ENCODE measurements around the gene CNN2.
A peak's percentile ranks its signal among the peaks of the same experiment; 100 is the strongest.
"Not testable (repeated sequence)": the region's sequence is repeated elsewhere in the genome, so short reads cannot be mapped to it uniquely, and the experiment has no call there.

CNN2 gene

GRCh38 chr19:1019980-1020867 is 6.2 kb upstream of the CNN2 start:
- Mint-ChIP-seq H3K27ac (peak overlapping the region; percentile 96), H3K27me3 (no peaks in the 10 kb centered on the region), H3K4me1 (ENCODE audit: low read depth) (peaks cover 62% of the 10 kb centered on the region), H3K9me3 (no peaks in the 10 kb centered on the region), H3K4me3 (peak overlapping the region; percentile 97), H3K36me3 (ENCODE audit: low read depth) (peaks cover 55% of the 10 kb centered on the region)
- intact Hi-C loops (cut with micrococcal nuclease) = loop anchor here (5.0 kb wide), 1 partner anchor 47 kb away; the partner anchor contains the start of gene ARHGAP45

- intact Hi-C loops (cut with micrococcal nuclease) = loop anchor here (5.0 kb wide), 1 partner anchor 46 kb away; the partner anchor contains the start of gene ARHGAP45
- peaks cover 48% of the 10 kb centered on the region for H3K36me3 Mint-ChIP-seq (ENCODE audit: low read depth)
- H3K27ac Mint-ChIP-seq = peak within 1 kb of the TSS; percentile 96
Measured at GRCh38 chr19:1020868-1021425, 5.5 kb upstream of the CNN2 start, which contains the start of gene TMEM259. Gene TMEM259, minus strand, starts transcription at chr19:1021123. Its CDS starts 127 bp downstream, at chr19:1020996.

GRCh38 chr19:1023883-1024188 is 2.6 kb upstream of the CNN2 start:
- H3K4me1 Mint-ChIP-seq (ENCODE audit: low read depth) = peaks cover 40% of the 10 kb centered on the region
- H3K9me3 Mint-ChIP-seq, H3K27me3 Mint-ChIP-seq, H3K4me3 Mint-ChIP-seq, H3K27ac Mint-ChIP-seq: not testable (repeated sequence)
- peaks cover 31% of the 10 kb centered on the region for H3K36me3 Mint-ChIP-seq (ENCODE audit: low read depth)
- intact Hi-C loops (cut with micrococcal nuclease) = loop anchor here (5.0 kb wide), 1 partner anchor 43 kb away; the partner anchor contains the start of gene ARHGAP45

More at GRCh38 chr19:1020868-1021425, 5.5 kb upstream of the CNN2 start, which contains the start of gene TMEM259:
- Mint-ChIP-seq H3K9me3 (no peaks in the 10 kb centered on the region), H3K4me3 (peak within 1 kb of the TSS; percentile 97), H3K27me3 (no peaks in the 10 kb centered on the region), H3K4me1 (ENCODE audit: low read depth) (peaks cover 59% of the 10 kb centered on the region)

GRCh38 chr19:1025080-1025479 is 1.3 kb upstream of the CNN2 start:
- Mint-ChIP-seq H3K36me3 (ENCODE audit: low read depth) (peaks cover 28% of the 10 kb centered on the region), H3K4me1 (ENCODE audit: low read depth) (peaks cover 37% of the 10 kb centered on the region)
- intact Hi-C loops (cut with micrococcal nuclease); H3K4me3 Mint-ChIP-seq; H3K27me3 Mint-ChIP-seq; H3K9me3 Mint-ChIP-seq; H3K27ac Mint-ChIP-seq: not testable (repeated sequence)

- Mint-ChIP-seq H3K36me3 (ENCODE audit: low read depth) (peaks cover 39% of the 10 kb centered on the region), H3K27ac (peak overlapping the region; percentile 94), H3K4me1 (ENCODE audit: low read depth) (peaks cover 37% of the 10 kb centered on the region), H3K9me3 (no peaks in the 10 kb centered on the region), H3K27me3 (no peaks in the 10 kb centered on the region), H3K4me3 (peak overlapping the region; percentile 95)
- intact Hi-C loops (cut with micrococcal nuclease) = no loop called here
Measured at GRCh38 chr19:1026783-1027649, 608 bp downstream of the CNN2 start.

GRCh38 chr19:1027650-1028061 is 1.2 kb downstream of the CNN2 start:
- H3K36me3 Mint-ChIP-seq (ENCODE audit: low read depth) = peaks cover 45% of the 10 kb centered on the region
- H3K27ac Mint-ChIP-seq = peak overlapping the region; percentile 94
- no peaks in the 10 kb centered on the region for H3K9me3 Mint-ChIP-seq
- H3K4me1 Mint-ChIP-seq (ENCODE audit: low read depth) = peaks cover 43% of the 10 kb centered on the region
- H3K27me3 Mint-ChIP-seq = no peaks in the 10 kb centered on the region
- peak overlapping the region; percentile 95 for H3K4me3 Mint-ChIP-seq
- intact Hi-C loops (cut with micrococcal nuclease) = no loop called here

- peak overlapping the region; percentile 95 for H3K4me3 Mint-ChIP-seq
- intact Hi-C loops (cut with micrococcal nuclease) = no loop called here
- H3K27ac Mint-ChIP-seq = peak overlapping the region; percentile 94
- H3K27me3 Mint-ChIP-seq = no peaks in the 10 kb centered on the region
- peaks cover 46% of the 10 kb centered on the region for H3K4me1 Mint-ChIP-seq (ENCODE audit: low read depth)
- peaks cover 52% of the 10 kb centered on the region for H3K36me3 Mint-ChIP-seq (ENCODE audit: low read depth)
- no peaks in the 10 kb centered on the region for H3K9me3 Mint-ChIP-seq
Measured at GRCh38 chr19:1028062-1028926, 1.9 kb downstream of the CNN2 start.

GRCh38 chr19:1032264-1032867 is 6.0 kb downstream of the CNN2 start:
- H3K27ac Mint-ChIP-seq = no peak overlapping the region

GRCh38 chr19:1035998-1036621 is 9.7 kb downstream of the CNN2 start:
- peak overlapping the region; percentile 88 for H3K27ac Mint-ChIP-seq
- peaks cover 68% of the 10 kb centered on the region for H3K4me1 Mint-ChIP-seq (ENCODE audit: low read depth)
- no peak overlapping the region for H3K4me3 Mint-ChIP-seq
- intact Hi-C loops (cut with micrococcal nuclease) = no loop called here
- no peaks in the 10 kb centered on the region for H3K27me3 Mint-ChIP-seq
- H3K9me3 Mint-ChIP-seq = no peaks in the 10 kb centered on the region
- H3K36me3 Mint-ChIP-seq (ENCODE audit: low read depth) = peaks cover 79% of the 10 kb centered on the region

More at GRCh38 chr19:1032264-1032867, 6.0 kb downstream of the CNN2 start:
- Mint-ChIP-seq H3K9me3 (no peaks in the 10 kb centered on the region), H3K4me1 (ENCODE audit: low read depth) (peaks cover 54% of the 10 kb centered on the region), H3K36me3 (ENCODE audit: low read depth) (peaks cover 76% of the 10 kb centered on the region), H3K27me3 (no peaks in the 10 kb centered on the region), H3K4me3 (no peak overlapping the region)
- intact Hi-C loops (cut with micrococcal nuclease) = no loop called here

- intact Hi-C loops (cut with micrococcal nuclease) = loop anchor here (2.0 kb wide), 1 partner anchor 31 kb away; no protein-coding TSS in a partner anchor
- peaks cover 76% of the 10 kb centered on the region for H3K36me3 Mint-ChIP-seq (ENCODE audit: low read depth)
- H3K4me3 Mint-ChIP-seq = peak overlapping the region; percentile 99
- H3K27me3 Mint-ChIP-seq = no peaks in the 10 kb centered on the region
- H3K27ac Mint-ChIP-seq = peak overlapping the region; percentile 88
- no peaks in the 10 kb centered on the region for H3K9me3 Mint-ChIP-seq
- H3K4me1 Mint-ChIP-seq (ENCODE audit: low read depth) = peaks cover 69% of the 10 kb centered on the region
Measured at GRCh38 chr19:1037621-1038064, 11.2 kb downstream of the CNN2 start.

GRCh38 chr19:1038978-1039645 is 12.7 kb downstream of the CNN2 start:
- Mint-ChIP-seq H3K27ac (peak overlapping the region; percentile 88), H3K4me3 (peak overlapping the region; percentile 99), H3K9me3 (no peaks in the 10 kb centered on the region), H3K36me3 (ENCODE audit: low read depth) (peaks cover 80% of the 10 kb centered on the region), H3K4me1 (ENCODE audit: low read depth) (peaks cover 66% of the 10 kb centered on the region), H3K27me3 (no peaks in the 10 kb centered on the region)
- intact Hi-C loops (cut with micrococcal nuclease) = loop anchor here (2.0 kb wide), 1 partner anchor 30 kb away; no protein-coding TSS in a partner anchor
